ENCODE measurements around the gene SECISBP2L. TPM values are rescaled to one million over a fixed set of nuclear protein-coding genes. Genes with fewer than 3 reads are reported as not detected.
"Not testable (repeated sequence)": the region's sequence is repeated elsewhere in the genome, so short reads cannot be mapped to it uniquely, and the experiment has no call there.

The SECISBP2L gene
- total RNA-seq, 2 experiments from 2014 or later = 18.5 to 19.6 TPM

GRCh38 chr15:48987142-48987541, 59.1 kb downstream of the SECISBP2L start:
- no peaks in the 10 kb centered on the region for H3K4me1 Mint-ChIP-seq
- H3K4me3 Mint-ChIP-seq = no peak overlapping the region
- H3K36me3 Mint-ChIP-seq = peaks cover 3% of the 10 kb centered on the region
- no peak overlapping the region for H3K27ac Mint-ChIP-seq
- H3K9me3 Mint-ChIP-seq = no peaks in the 10 kb centered on the region
- H3K27me3 Mint-ChIP-seq = no peaks in the 10 kb centered on the region
- DNase-seq = no peak

DNA sequence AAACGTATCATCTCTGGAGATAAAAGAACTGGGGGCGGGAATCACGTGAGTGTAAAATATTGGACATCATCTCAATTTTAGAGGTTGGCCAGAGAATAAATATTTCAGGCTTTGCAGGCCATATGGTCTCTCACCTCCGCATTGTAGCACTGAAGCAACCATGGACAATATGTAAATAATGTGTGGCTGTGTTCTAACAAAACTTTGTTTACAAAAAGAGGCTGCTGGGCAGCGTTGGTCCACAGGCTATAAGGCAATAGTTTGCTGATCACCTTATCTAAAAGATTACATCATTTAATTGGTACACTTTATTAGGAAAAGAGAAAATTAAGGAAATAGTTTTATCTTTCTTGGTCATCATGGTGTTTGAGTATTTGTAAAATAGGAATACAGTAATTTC, 60.0 kb downstream of the SECISBP2L start:
- Mint-ChIP-seq H3K9me3 (no peaks in the 10 kb centered on the region), H3K27ac (no peak overlapping the region), H3K36me3 (peaks cover 3% of the 10 kb centered on the region), H3K4me1 (no peaks in the 10 kb centered on the region), H3K27me3 (peaks cover 6% of the 10 kb centered on the region), H3K4me3 (no peak overlapping the region)
- no peak for DNase-seq

- H3K4me3 Mint-ChIP-seq = no peak overlapping the region
- no peaks in the 10 kb centered on the region for H3K9me3 Mint-ChIP-seq
- no peak overlapping the region for H3K27ac Mint-ChIP-seq
- H3K36me3 Mint-ChIP-seq = peaks cover 3% of the 10 kb centered on the region
- no peaks in the 10 kb centered on the region for H3K4me1 Mint-ChIP-seq
- no peak for DNase-seq
- peaks cover 8% of the 10 kb centered on the region for H3K27me3 Mint-ChIP-seq
These were observed 60.7 kb downstream of the SECISBP2L start for GRCh38 chr15:48985516-48985915.

GRCh38 chr15:48984811-48985352, 61.4 kb downstream of the SECISBP2L start:
- no peak for DNase-seq
- Mint-ChIP-seq H3K36me3 (no peaks in the 10 kb centered on the region), H3K4me1 (no peaks in the 10 kb centered on the region), H3K4me3 (no peak overlapping the region), H3K9me3 (no peaks in the 10 kb centered on the region), H3K27me3 (peaks cover 13% of the 10 kb centered on the region), H3K27ac (no peak overlapping the region)

GRCh38 chr15:48984021-48984710, 62.1 kb downstream of the SECISBP2L start:
- H3K27ac Mint-ChIP-seq = no peak overlapping the region

GRCh38 chr15:48983300-48983699, 62.9 kb downstream of the SECISBP2L start:
- Mint-ChIP-seq H3K27ac (no peak overlapping the region), H3K36me3 (no peaks in the 10 kb centered on the region), H3K9me3 (no peaks in the 10 kb centered on the region), H3K4me1 (no peaks in the 10 kb centered on the region), H3K27me3 (peaks cover 26% of the 10 kb centered on the region), H3K4me3 (no peak overlapping the region)
- no peak for DNase-seq

More at GRCh38 chr15:48984021-48984710, 62.1 kb downstream of the SECISBP2L start:
- Mint-ChIP-seq H3K4me3 (no peak overlapping the region), H3K36me3 (no peaks in the 10 kb centered on the region), H3K4me1 (no peaks in the 10 kb centered on the region), H3K27me3 (peaks cover 17% of the 10 kb centered on the region), H3K9me3 (no peaks in the 10 kb centered on the region)
- no peak for DNase-seq

- no peaks in the 10 kb centered on the region for H3K36me3 Mint-ChIP-seq
- no peak for DNase-seq
- H3K9me3 Mint-ChIP-seq = no peaks in the 10 kb centered on the region
- no peaks in the 10 kb centered on the region for H3K4me1 Mint-ChIP-seq
- peaks cover 33% of the 10 kb centered on the region for H3K27me3 Mint-ChIP-seq
- H3K4me3 Mint-ChIP-seq = no peak overlapping the region
- no peak overlapping the region for H3K27ac Mint-ChIP-seq
These were observed 64.3 kb downstream of the SECISBP2L start for GRCh38 chr15:48981941-48982340.

- H3K4me1 Mint-ChIP-seq = peaks cover 7% of the 10 kb centered on the region
These were observed 67.6 kb downstream of the SECISBP2L start for GRCh38 chr15:48978638-48979037.

GRCh38 chr15:48976444-48977088, 69.7 kb downstream of the SECISBP2L start:
- Mint-ChIP-seq H3K9me3 (no peaks in the 10 kb centered on the region), H3K4me3 (no peak overlapping the region)

More at GRCh38 chr15:48978638-48979037, 67.6 kb downstream of the SECISBP2L start:
- peaks cover 46% of the 10 kb centered on the region for H3K27me3 Mint-ChIP-seq
- H3K9me3 Mint-ChIP-seq = no peaks in the 10 kb centered on the region
- no peak overlapping the region for H3K27ac Mint-ChIP-seq
- no peak overlapping the region for H3K4me3 Mint-ChIP-seq
- no peak for DNase-seq
- H3K36me3 Mint-ChIP-seq = no peaks in the 10 kb centered on the region

DNA sequence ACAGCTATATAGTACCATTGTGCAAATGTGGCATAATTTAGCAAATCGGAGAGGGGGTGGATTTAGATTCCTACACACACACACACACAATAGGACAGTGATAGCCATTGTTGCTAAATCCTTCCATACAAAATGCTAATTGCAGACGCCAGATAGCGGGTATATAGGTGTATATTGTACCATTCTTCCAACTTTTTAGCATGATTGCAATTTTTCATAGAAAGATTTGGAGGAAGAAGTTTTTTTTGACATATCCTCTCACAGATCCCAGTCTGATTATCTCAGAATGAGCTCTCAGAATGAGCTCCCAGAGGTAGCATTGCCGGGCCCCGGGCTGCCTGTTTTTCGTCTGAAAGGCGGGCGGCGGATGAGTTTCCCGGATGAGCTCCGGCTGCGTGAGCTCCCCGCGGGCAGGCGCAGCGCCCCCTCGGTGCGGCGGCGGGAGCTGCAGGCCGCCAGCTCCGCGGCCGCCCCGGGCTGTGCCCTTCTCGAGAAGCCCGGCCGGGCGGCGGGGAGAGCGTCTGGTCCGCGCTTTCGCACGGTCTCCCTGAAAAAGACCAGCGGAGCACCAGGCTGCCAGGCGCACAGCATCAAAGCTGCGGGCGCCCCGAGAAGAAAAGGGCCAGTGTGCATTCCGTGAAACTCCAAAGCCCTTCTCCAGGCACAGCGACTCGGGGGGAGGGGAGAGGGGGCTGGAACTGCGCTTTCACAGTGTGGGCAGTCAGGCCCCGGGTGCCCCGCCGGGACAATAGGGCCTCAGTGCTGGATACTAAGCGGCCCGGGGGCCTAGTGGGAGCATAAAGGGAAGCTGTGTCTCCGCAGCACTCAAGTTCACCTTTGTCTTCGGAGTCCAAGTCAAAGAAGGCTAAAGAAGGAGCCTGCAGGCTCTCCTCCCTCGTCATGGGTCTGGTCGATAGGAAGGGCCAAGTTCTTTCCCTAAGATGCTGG, 70.5 kb downstream of the SECISBP2L start:
- Mint-ChIP-seq H3K4me3 (peak overlapping the region; percentile 55), H3K36me3 (no peaks in the 10 kb centered on the region)

More at GRCh38 chr15:48976444-48977088, 69.7 kb downstream of the SECISBP2L start:
- Mint-ChIP-seq H3K36me3 (no peaks in the 10 kb centered on the region), H3K4me1 (peaks cover 7% of the 10 kb centered on the region), H3K27ac (no peak overlapping the region), H3K27me3 (peaks cover 44% of the 10 kb centered on the region)
- DNase-seq = no peak

GRCh38 chr15:48974882-48975281, 71.4 kb downstream of the SECISBP2L start:
- H3K36me3 Mint-ChIP-seq = no peaks in the 10 kb centered on the region
- H3K4me3 Mint-ChIP-seq = no peak overlapping the region
- no peak for DNase-seq
- no peaks in the 10 kb centered on the region for H3K9me3 Mint-ChIP-seq
- H3K27me3 Mint-ChIP-seq = peaks cover 45% of the 10 kb centered on the region
- H3K27ac Mint-ChIP-seq = no peak overlapping the region
- peaks cover 13% of the 10 kb centered on the region for H3K4me1 Mint-ChIP-seq

More for the DNA sequence above, 70.5 kb downstream of the SECISBP2L start:
- Mint-ChIP-seq H3K27ac (no peak overlapping the region), H3K27me3 (peaks cover 43% of the 10 kb centered on the region), H3K4me1 (peaks cover 9% of the 10 kb centered on the region), H3K9me3 (no peaks in the 10 kb centered on the region)
- peak; percentile 84 for DNase-seq

DNA sequence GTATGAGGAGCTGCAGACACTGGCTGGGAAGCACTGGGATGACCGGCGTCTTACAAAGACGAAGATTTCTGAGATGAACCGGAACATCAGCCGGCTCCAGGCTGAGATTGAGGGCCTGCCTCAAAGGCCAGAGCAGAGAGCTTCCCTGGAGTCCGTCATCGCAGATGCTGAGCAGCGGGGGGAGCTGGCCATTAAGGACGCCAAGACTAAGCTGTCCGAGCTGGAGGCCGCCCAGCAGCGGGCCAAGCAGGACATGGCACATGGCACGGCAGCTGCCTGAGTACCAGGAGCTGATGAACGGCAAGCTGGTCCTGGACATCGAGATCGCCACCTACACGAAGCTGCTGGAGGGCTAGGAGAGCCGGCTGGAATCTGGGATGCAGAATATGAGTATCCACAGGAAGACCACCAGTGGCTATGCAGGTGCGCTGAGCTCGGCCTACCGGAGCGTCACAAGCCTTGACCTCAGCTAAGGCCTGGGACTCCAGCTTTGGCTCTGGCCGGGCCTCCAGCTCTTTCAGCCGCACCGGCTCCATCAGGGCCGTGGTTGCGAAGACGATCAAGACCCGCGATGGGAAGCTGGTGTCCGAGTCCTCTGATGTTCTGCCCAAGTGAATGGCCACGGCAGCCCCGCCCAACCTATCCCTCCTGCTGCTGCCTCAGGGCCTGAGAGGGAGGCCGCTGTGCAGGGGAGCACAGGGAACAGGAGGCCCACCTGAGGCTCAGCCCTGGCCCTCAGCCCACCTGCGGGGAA, 73.3 kb downstream of the SECISBP2L start:
- DNase-seq = no peak
- Mint-ChIP-seq H3K27ac (no peak overlapping the region), H3K4me1 (peaks cover 13% of the 10 kb centered on the region), H3K9me3 (no peaks in the 10 kb centered on the region), H3K36me3 (peaks cover 2% of the 10 kb centered on the region), H3K27me3 (peaks cover 46% of the 10 kb centered on the region), H3K4me3 (no peak overlapping the region)

DNA sequence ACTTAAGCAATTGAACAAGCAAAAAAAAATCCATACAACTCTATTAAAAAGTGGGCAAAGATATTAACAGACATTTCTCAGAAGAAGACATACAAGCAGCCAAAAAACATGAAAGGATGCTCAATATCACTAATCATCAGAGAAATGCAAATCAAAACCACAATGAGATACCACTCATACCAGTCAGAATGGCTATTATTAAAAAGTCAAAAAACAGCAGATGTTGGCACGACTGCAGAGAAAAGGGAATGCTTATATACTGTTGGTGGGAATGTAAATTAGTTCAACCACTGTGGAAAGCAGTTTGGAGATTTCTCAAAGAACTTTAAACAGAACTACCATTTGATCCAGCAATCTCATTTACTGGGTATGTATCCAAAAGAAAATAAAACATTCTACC, 75.3 kb downstream of the SECISBP2L start:
- H3K27me3 Mint-ChIP-seq = peaks cover 47% of the 10 kb centered on the region
- H3K4me3 Mint-ChIP-seq, H3K36me3 Mint-ChIP-seq, H3K9me3 Mint-ChIP-seq, H3K27ac Mint-ChIP-seq, DNase-seq: not testable (repeated sequence)
- peaks cover 25% of the 10 kb centered on the region for H3K4me1 Mint-ChIP-seq

GRCh38 chr15:48968066-48968465, 78.2 kb downstream of the SECISBP2L start:
- H3K4me3 Mint-ChIP-seq = no peak overlapping the region
- H3K36me3 Mint-ChIP-seq = peaks cover 9% of the 10 kb centered on the region
- H3K9me3 Mint-ChIP-seq = peaks cover 2% of the 10 kb centered on the region
- peaks cover 68% of the 10 kb centered on the region for H3K27me3 Mint-ChIP-seq
- no peak for DNase-seq
- H3K4me1 Mint-ChIP-seq = peaks cover 39% of the 10 kb centered on the region
- no peak overlapping the region for H3K27ac Mint-ChIP-seq
